ENCODE results near the gene ZIC1.

ZIC1 gene

GRCh38 chr3:147409143-147410115 lies at the start of gene ZIC1:
Gene ZIC1, plus strand, starts transcription at chr3:147409365. Its CDS starts 748 bp downstream, at chr3:147410113.
- no peak for DNase-seq

- no peak for DNase-seq
Measured at GRCh38 chr3:147360051-147360439, 49.1 kb upstream of the ZIC1 start.

- no peak for DNase-seq
Measured at GRCh38 chr3:147360646-147361453, 48.3 kb upstream of the ZIC1 start.

- peak; percentile 30 to 62 (median 53) for DNase-seq
Measured at GRCh38 chr3:147361454-147362420, 47.4 kb upstream of the ZIC1 start.

GRCh38 chr3:147364771-147365170 lies 44.4 kb upstream of the ZIC1 start:
- no peak for DNase-seq

GRCh38 chr3:147365196-147366115 lies 43.7 kb upstream of the ZIC1 start:
- DNase-seq: no peak

- no peak for DNase-seq
Measured at GRCh38 chr3:147367676-147368075, 41.5 kb upstream of the ZIC1 start.

- DNase-seq: no peak
Measured at GRCh38 chr3:147368151-147368550, 41.0 kb upstream of the ZIC1 start.

GRCh38 chr3:147368561-147369221 lies 40.5 kb upstream of the ZIC1 start:
- no peak for DNase-seq

- DNase-seq: no peak
Measured at GRCh38 chr3:147369231-147369630, 39.9 kb upstream of the ZIC1 start.

- DNase-seq: no peak
Measured at GRCh38 chr3:147369661-147370123, 39.5 kb upstream of the ZIC1 start.

GRCh38 chr3:147370349-147370748 lies 38.8 kb upstream of the ZIC1 start:
- no peak for DNase-seq

GRCh38 chr3:147371140-147371539 lies 38.0 kb upstream of the ZIC1 start:
- DNase-seq: no peak

GRCh38 chr3:147371771-147372340 lies 37.3 kb upstream of the ZIC1 start:
- no peak for DNase-seq

- DNase-seq: no peak
Measured at GRCh38 chr3:147372525-147373027, 36.6 kb upstream of the ZIC1 start.

GRCh38 chr3:147373301-147373700 lies 35.9 kb upstream of the ZIC1 start:
- DNase-seq: no peak

GRCh38 chr3:147377412-147378367 lies 31.5 kb upstream of the ZIC1 start:
- no peak for DNase-seq

GRCh38 chr3:147379651-147380050 lies 29.5 kb upstream of the ZIC1 start:
- DNase-seq: no peak

Measured in suppressor macrophage treated with lipopolysaccharide for 1 hour (primary cell).